CD4-positive, alpha-beta memory T cell (primary cell): ENCODE measurements around the gene ACTG2. TPM values are rescaled to one million over a fixed set of nuclear protein-coding genes. Genes with fewer than 3 reads are reported as not detected.

Experiments used
- CTCF ChIA-PET: fragments of 350-600 bp; sonication (Branson Sonifier 250); formaldehyde crosslinking; loops from one replicate; lab custom pipeline; 2021; ENCODE audit warnings: inconsistent platforms; ENCODE audit not compliant: partially characterized antibody; lab: Charles Lee
- POLR2A ChIA-PET: fragments of 350-600 bp; sonication (Branson Sonifier 250); formaldehyde crosslinking; loops from one replicate; lab custom pipeline; 2021; ENCODE audit not compliant: partially characterized antibody; lab: Charles Lee
- DNase-seq, 5 donors: peaks; one replicate each; pipeline versions ENCODE4 v3.0.0 to v3.0.0-alpha.2; 2020 to 2022; ENCODE audit warnings: mixed read lengths in 1 of 5
- H3K27ac ChIP-seq: one replicate; pipeline ENCODE4 v1.7.0; 2013; ENCODE audit warnings: low read depth, low read length
- H3K27me3 ChIP-seq: 2 replicates; pipeline ENCODE4 v1.7.0; 2013; ENCODE audit warnings: mild to moderate bottlenecking, low read length, moderate library complexity; ENCODE audit not compliant: insufficient read depth
- H3K36me3 ChIP-seq: 2 replicates; pipeline ENCODE4 v1.7.0; 2013; ENCODE audit warnings: mild to moderate bottlenecking, low read length, moderate library complexity; ENCODE audit not compliant: insufficient read depth
- H3K4me1 ChIP-seq: 2 replicates; pipeline ENCODE4 v1.7.0; 2013; ENCODE audit warnings: mild to moderate bottlenecking, low read length, moderate library complexity; ENCODE audit not compliant: insufficient read depth
- H3K4me3 ChIP-seq, 2 donors: one replicate each; pipeline ENCODE4 v1.7.0; 2013; ENCODE audit warnings: low read length in 2 of 2, mild to moderate bottlenecking in 1 of 2
- H3K9me3 ChIP-seq, 2 donors: one replicate each; pipeline ENCODE4 v1.7.0; 2013; ENCODE audit warnings: low read length in 2 of 2, control low read depth in 1 of 2; ENCODE audit not compliant: control insufficient read depth in 1 of 2
- H3K27ac Mint-ChIP-seq, 7 donors: one replicate each; pipeline ENCODE4 v1.8.0; 2020 to 2021; ENCODE audit warnings: mixed read lengths in 7 of 7, mild to moderate bottlenecking in 6 of 7, inconsistent platforms in 3 of 7, moderate library complexity in 3 of 7
- H3K27me3 Mint-ChIP-seq, 2 donors: one replicate each; pipeline ENCODE4 v1.8.0; 2020 to 2021; ENCODE audit warnings: mixed read lengths in 2 of 2
- H3K36me3 Mint-ChIP-seq, 2 donors: one replicate each; pipeline ENCODE4 v1.8.0; 2020 to 2021; ENCODE audit warnings: mixed read lengths in 2 of 2, inconsistent platforms in 1 of 2, mild to moderate bottlenecking in 1 of 2
- H3K4me1 Mint-ChIP-seq, 4 donors: one replicate each; pipeline ENCODE4 v1.8.0; 2020 to 2021; ENCODE audit warnings: mixed read lengths in 4 of 4, mild to moderate bottlenecking in 1 of 4
- H3K4me3 Mint-ChIP-seq, 8 donors: one replicate each; pipeline ENCODE4 v1.8.0; 2020 to 2021; ENCODE audit warnings: mixed read lengths in 8 of 8, mild to moderate bottlenecking in 7 of 8, moderate library complexity in 6 of 8, inconsistent platforms in 3 of 8
- H3K9me3 Mint-ChIP-seq, 8 donors: one replicate each; pipeline ENCODE4 v1.8.0; 2020 to 2021; ENCODE audit warnings: mixed read lengths in 8 of 8, mild to moderate bottlenecking in 5 of 8, inconsistent platforms in 3 of 8, moderate library complexity in 1 of 8
- intact Hi-C: fragments of 100-400 bp; cut with micrococcal nuclease; formaldehyde crosslinking; loops from one replicate; pipeline ENCODE4 v1.15.1; 2023
- polyA plus RNA-seq, 2 donors: library from polyadenylated mRNA; unstranded; fragments of 300-500 nt; fragmentation: Illumina TruSeq; gene quantifications; one replicate each; pipeline ENCODE4 v1.2.3, GENCODE V29; 2021
- total RNA-seq, 2 experiments: library from RNA; stranded (reverse); gene quantifications; one replicate each; pipeline ENCODE4 v1.2.3, GENCODE V29; 2021

Gene ACTG2
- total and polyA plus RNA-seq, 4 experiments from 2014 or later, result not detected

- Histone ChIP-seq H3K4me1 (peaks cover 7% of the 10 kb centered on the region), H3K4me3 (no peak overlapping the region), H3K36me3 (no peaks in the 10 kb centered on the region), H3K27me3 (no peaks in the 10 kb centered on the region), H3K27ac (no peak overlapping the region), H3K9me3 (no peaks in the 10 kb centered on the region)
- CTCF ChIA-PET, result interaction anchor here (1.0 to 1.6 kb wide), 5 partner anchors 10 to 226 kb away, joined by 3 to 7 read pairs (median 4); no protein-coding TSS in a partner anchor
- Mint-ChIP-seq H3K27ac (no peak overlapping the region), H3K36me3 (peaks cover 0 to under 1% of the 10 kb centered on the region in 2 donors), H3K9me3 (no peaks in the 10 kb centered on the region), H3K4me1 (peaks cover 3 to 8% (median 4%) of the 10 kb centered on the region in 4 donors), H3K4me3 (no peak overlapping the region), H3K27me3 (no peaks in the 10 kb centered on the region)
- intact Hi-C loops, result loop anchor here (10.0 kb wide), 1 partner anchor 533 kb away; the partner anchor contains the start of genes INO80B and WBP1
- no peak for DNase-seq
- POLR2A ChIA-PET, result interaction anchor here (1.1 kb wide), 1 partner anchor 8 kb away, joined by 3 read pairs; no protein-coding TSS in a partner anchor
Observed at GRCh38 chr2:73921581-73921980, 28.8 kb downstream of the ACTG2 start.

- Mint-ChIP-seq H3K4me1 (peaks cover 6 to 15% (median 9%) of the 10 kb centered on the region in 4 donors), H3K27me3 (no peaks in the 10 kb centered on the region), H3K4me3 (no peak overlapping the region), H3K36me3 (peaks cover 0 to 2% of the 10 kb centered on the region in 2 donors), H3K27ac (peak overlapping the region in 1 of 7 donors; percentile 68), H3K9me3 (no peaks in the 10 kb centered on the region)
- CTCF ChIA-PET, result interaction anchor here (1.0 to 1.5 kb wide), 3 partner anchors 11 to 225 kb away, joined by 3 to 4 read pairs (median 3); partner anchors contain the start of gene BOLA3
- POLR2A ChIA-PET, result no interaction called here
- Histone ChIP-seq H3K4me3 (no peak overlapping the region), H3K27me3 (no peaks in the 10 kb centered on the region), H3K9me3 (no peaks in the 10 kb centered on the region), H3K4me1 (peaks cover 11% of the 10 kb centered on the region), H3K36me3 (no peaks in the 10 kb centered on the region), H3K27ac (no peak overlapping the region)
- DNase-seq, result no peak
- intact Hi-C loops, result loop anchor here (10.0 kb wide), 1 partner anchor 532 kb away; the partner anchor contains the start of genes INO80B and WBP1
Observed at GRCh38 chr2:73922681-73923080, 29.9 kb downstream of the ACTG2 start.

- ChIA-PET CTCF (interaction anchor here (0.7 to 1.7 kb wide), 3 partner anchors 10 to 17 kb away, joined by 3 to 6 read pairs (median 5); no protein-coding TSS in a partner anchor), POLR2A (interaction anchor here (1.2 to 1.6 kb wide), 2 partner anchors 56 to 195 kb away, joined by 3 to 4 read pairs; no protein-coding TSS in a partner anchor)
- H3K27me3 ChIP-seq, result no peaks in the 10 kb centered on the region
- no peaks in the 10 kb centered on the region for H3K9me3 ChIP-seq
- no peaks in the 10 kb centered on the region for H3K36me3 ChIP-seq
- Mint-ChIP-seq H3K36me3 (peaks cover 0 to 13% of the 10 kb centered on the region in 2 donors), H3K4me3 (peak overlapping the region in 1 of 8 donors; percentile 12), H3K27ac (peak overlapping the region in 3 of 7 donors; percentile 22 to 48 (median 40)), H3K9me3 (peaks cover 0 to 1% (median 0%) of the 10 kb centered on the region in 8 donors), H3K27me3 (no peaks in the 10 kb centered on the region), H3K4me1 (peaks cover 28 to 40% (median 33%) of the 10 kb centered on the region in 4 donors)
- H3K4me3 ChIP-seq, result no peak overlapping the region
- intact Hi-C loops, result loop anchor here (10.0 kb wide), 1 partner anchor 530 kb away; the partner anchor contains the start of genes INO80B and WBP1
- DNase-seq, result no peak
- H3K4me1 ChIP-seq, result peaks cover 36% of the 10 kb centered on the region
- H3K27ac ChIP-seq, result no peak overlapping the region
Observed at GRCh38 chr2:73925033-73925704, 32.4 kb downstream of the ACTG2 start.

GRCh38 chr2:73925853-73926492, 33.2 kb downstream of the ACTG2 start:
- DNase-seq, result no peak
- Mint-ChIP-seq H3K27me3 (no peaks in the 10 kb centered on the region), H3K4me1 (peaks cover 32 to 48% (median 38%) of the 10 kb centered on the region in 4 donors), H3K9me3 (peaks cover 0 to 1% (median 0%) of the 10 kb centered on the region in 8 donors), H3K4me3 (peak overlapping the region; percentile 74 to 95 (median 86)), H3K36me3 (peaks cover 0 to 14% of the 10 kb centered on the region in 2 donors), H3K27ac (peak overlapping the region; percentile 86 to 99 (median 98))
- intact Hi-C loops, result loop anchor here (1.0 to 10.0 kb wide), 9 partner anchors 60 to 603 kb away; partner anchors contain the start of genes AUP1, C2orf81, HTRA2 and INO80B
- no peaks in the 10 kb centered on the region for H3K36me3 ChIP-seq
- H3K4me1 ChIP-seq, result peaks cover 42% of the 10 kb centered on the region
- H3K27ac ChIP-seq, result peak overlapping the region; percentile 97
- H3K9me3 ChIP-seq, result no peaks in the 10 kb centered on the region
- CTCF ChIA-PET, result interaction anchor here (1.7 kb wide), 1 partner anchor 18 kb away, joined by 6 read pairs; no protein-coding TSS in a partner anchor
- no peaks in the 10 kb centered on the region for H3K27me3 ChIP-seq
- POLR2A ChIA-PET, result interaction anchor here (1.4 to 1.6 kb wide), 2 partner anchors 195 to 273 kb away, joined by 4 to 5 read pairs; partner anchors contain the start of gene MTHFD2
- peak overlapping the region in 1 of 2 donors; percentile 72 for H3K4me3 ChIP-seq

GRCh38 chr2:73926493-73927327, 33.9 kb downstream of the ACTG2 start, which contains the start of gene DGUOK:
DGUOK (plus strand) TSS chr2:73926880; CDS start chr2:73926911, 31 bp downstream.
- no peaks in the 10 kb centered on the region for H3K27me3 Mint-ChIP-seq
- peak within 1 kb of the TSS; percentile 77 to 95 (median 92) for H3K4me3 Mint-ChIP-seq
- peaks cover 0 to 1% (median 0%) of the 10 kb centered on the region in 8 donors for H3K9me3 Mint-ChIP-seq
- peaks cover 49% of the 10 kb centered on the region for H3K4me1 ChIP-seq
- DNase-seq, result peak; percentile 96 to 99 (median 98)
- POLR2A ChIA-PET, result interaction anchor here (0.6 to 1.4 kb wide), 20 partner anchors 9 to 495 kb away, joined by 3 to 27 read pairs (median 4); partner anchors contain the start of genes BOLA3, MOB1A, MTHFD2 and STAMBP
- H3K36me3 ChIP-seq, result no peaks in the 10 kb centered on the region
- no peaks in the 10 kb centered on the region for H3K9me3 ChIP-seq
- CTCF ChIA-PET, result interaction anchor here (1.2 to 1.7 kb wide), 2 partner anchors 19 to 194 kb away, joined by 4 to 6 read pairs; no protein-coding TSS in a partner anchor
- H3K27ac Mint-ChIP-seq, result peak within 1 kb of the TSS; percentile 98 to 99 (median 99)
- H3K27ac ChIP-seq, result peak within 1 kb of the TSS; percentile 97
- H3K36me3 Mint-ChIP-seq, result peaks cover 3 to 19% of the 10 kb centered on the region in 2 donors
- intact Hi-C loops, result loop anchor here (1.0 to 10.0 kb wide), 10 partner anchors 45 to 603 kb away; partner anchors contain the start of genes AUP1, C2orf81, HTRA2 and INO80B
- peaks cover 38 to 55% (median 45%) of the 10 kb centered on the region in 4 donors for H3K4me1 Mint-ChIP-seq
- peak within 1 kb of the TSS; percentile 66 to 72 for H3K4me3 ChIP-seq
- no peaks in the 10 kb centered on the region for H3K27me3 ChIP-seq

- Mint-ChIP-seq H3K36me3 (peaks cover 7 to 26% of the 10 kb centered on the region in 2 donors), H3K9me3 (peaks cover 0 to 1% (median 0%) of the 10 kb centered on the region in 8 donors), H3K27ac (peak overlapping the region; percentile 98 to 99 (median 99)), H3K4me1 (peaks cover 44 to 61% (median 51%) of the 10 kb centered on the region in 4 donors), H3K4me3 (peak overlapping the region; percentile 77 to 95 (median 92)), H3K27me3 (no peaks in the 10 kb centered on the region)
- Histone ChIP-seq H3K9me3 (no peaks in the 10 kb centered on the region), H3K27me3 (no peaks in the 10 kb centered on the region), H3K4me1 (peaks cover 56% of the 10 kb centered on the region), H3K4me3 (peak overlapping the region; percentile 66 to 72), H3K27ac (peak overlapping the region; percentile 97), H3K36me3 (peaks cover 2% of the 10 kb centered on the region)
- ChIA-PET CTCF (interaction anchor here (1.2 kb wide), 1 partner anchor 193 kb away, joined by 4 read pairs; no protein-coding TSS in a partner anchor), POLR2A (interaction anchor here (0.6 to 1.4 kb wide), 20 partner anchors 8 to 495 kb away, joined by 3 to 27 read pairs (median 4); partner anchors contain the start of genes BOLA3, MOB1A, MTHFD2 and STAMBP)
- intact Hi-C loops, result loop anchor here (1.0 to 10.0 kb wide), 2 partner anchors 44 to 527 kb away; partner anchors contain the start of genes INO80B and WBP1
- DNase-seq, result no peak
Observed at GRCh38 chr2:73927344-73927743, 34.5 kb downstream of the ACTG2 start.
